Ovary (tissue), 9 donors: Measurements from ENCODE around the gene TPO. TPM values are rescaled to one million over a fixed set of nuclear protein-coding genes. Genes with fewer than 3 reads are reported as not detected.

Experiments used
- DNase-seq, 5 donors: peaks; one replicate each; pipeline ENCODE4 v3.0.0-alpha.2; 2019 to 2020
- H3K27ac ChIP-seq, 2 donors: fragments of 200-600 bp; one replicate each; pipeline versions ENCODE4 v1.5.1 to v1.8.0; 2019 to 2022
- H3K27me3 ChIP-seq: fragments of 200-600 bp; one replicate; pipeline ENCODE4 v1.8.0; 2022
- H3K36me3 ChIP-seq: fragments of 200-600 bp; sonication (generic); one replicate; pipeline ENCODE4 v1.5.1; 2019
- H3K4me1 ChIP-seq: one replicate; pipeline ENCODE4 v1.8.1; 2013; ENCODE audit warnings: mild to moderate bottlenecking, moderate library complexity; ENCODE audit not compliant: insufficient read depth
- H3K4me3 ChIP-seq: fragments of 200-600 bp; sonication (generic); one replicate; pipeline ENCODE4 v1.5.1; 2017
- H3K9me3 ChIP-seq, 2 donors: fragments of 200-600 bp in 1 of 2; sonication (generic) in 1 of 2; one replicate each; pipeline versions ENCODE4 v1.5.1 to v1.8.1; 2013 to 2019; ENCODE audit warnings: mild to moderate bottlenecking in 1 of 2, moderate library complexity in 1 of 2
- EP300 ChIP-seq: sonication (generic); formaldehyde crosslinking; IDR thresholded peaks from one replicate; pipeline ENCODE4 v1.6.1; 2017; ENCODE audit warnings: antibody characterized with exemption
- POLR2A ChIP-seq: fragments of 450-650 bp; IDR thresholded peaks from one replicate; pipeline ENCODE4 v1.6.1; 2017; ENCODE audit warnings: antibody characterized with exemption, mild to moderate bottlenecking, moderate library complexity
- WGBS, 3 donors: extraction: QIAGEN DNeasy Blood & Tissue Kit in 1 of 3; methylation state at CpG; one replicate each; pipeline versions ENCODE4 v1.1.5 to v1.1.7; 2013 to 2017; 5-methylcytosine and 5-hydroxymethylcytosine counted together
- intact Hi-C, 4 donors: fragments of 100-400 bp; cut with DNase I; formaldehyde crosslinking; loops; one replicate each; pipeline versions ENCODE4 v1.11.0 to v1.15.1; 2022 to 2023
- polyA plus RNA-seq, 2 donors: library from polyadenylated mRNA; stranded (reverse); fragments of 200-250 nt in 1 of 2; fragments of 350-450 nt in 1 of 2; fragmentation: Illumina TruSeq in 1 of 2; extraction: RNeasy Lipid Tissue Mini Kit (QIAGEN cat#74804) in 1 of 2; gene quantifications; one replicate each; pipeline ENCODE4 v1.2.3, GENCODE V29; 2013 to 2014
- total RNA-seq, 7 donors: library from RNA; depleted of rRNA in 2 of 7; stranded (reverse); fragments of >200 nt in 2 of 7; fragmentation: NEBNext Ultra II Directional in 3 of 7; extraction: Animal tissue kit (Norgen Biotek cat#: 25700) in 3 of 7; gene quantifications; one replicate each; pipeline versions ENCODE4 v1.1.0 to v1.2.4, GENCODE V29; 2016 to 2023
- TF ChIP-seq, protein P1 (sequence below), 3 donors: fragments of 450-650 bp in 2 of 3; fragments of 200-600 bp in 1 of 3; IDR thresholded peaks; one replicate each; pipeline versions ENCODE4 v1.5.1 to v1.8.0; 2016 to 2022; ENCODE audit warnings: antibody characterized with exemption in 3 of 3, mild to moderate bottlenecking in 1 of 3
- donor health status: DM: no; HTN: no; CAD: no; lungs with moderate emphysema.
- donor health status: DM: no; HTN: no; CAD: no.
- donor health status: Bipolar disorder and iron deficiency.
- donor health status: DM: yes; HTN: yes; CAD: no.
- donor health status: DM: no; HTN: no; CAD: no.
- donor health status: DM: yes; HTN: yes; CAD: no.

TPO gene
- total and polyA plus RNA-seq, 9 donors: 0.18 to 0.46 (median 0.30) TPM; not detected in 4

GRCh38 chr2:1542971-1543370 is 129.7 kb downstream of the TPO start:
- TF ChIP-seq POLR2A (no peak), EP300 (no peak)
- TF ChIP-seq, protein P1, sequence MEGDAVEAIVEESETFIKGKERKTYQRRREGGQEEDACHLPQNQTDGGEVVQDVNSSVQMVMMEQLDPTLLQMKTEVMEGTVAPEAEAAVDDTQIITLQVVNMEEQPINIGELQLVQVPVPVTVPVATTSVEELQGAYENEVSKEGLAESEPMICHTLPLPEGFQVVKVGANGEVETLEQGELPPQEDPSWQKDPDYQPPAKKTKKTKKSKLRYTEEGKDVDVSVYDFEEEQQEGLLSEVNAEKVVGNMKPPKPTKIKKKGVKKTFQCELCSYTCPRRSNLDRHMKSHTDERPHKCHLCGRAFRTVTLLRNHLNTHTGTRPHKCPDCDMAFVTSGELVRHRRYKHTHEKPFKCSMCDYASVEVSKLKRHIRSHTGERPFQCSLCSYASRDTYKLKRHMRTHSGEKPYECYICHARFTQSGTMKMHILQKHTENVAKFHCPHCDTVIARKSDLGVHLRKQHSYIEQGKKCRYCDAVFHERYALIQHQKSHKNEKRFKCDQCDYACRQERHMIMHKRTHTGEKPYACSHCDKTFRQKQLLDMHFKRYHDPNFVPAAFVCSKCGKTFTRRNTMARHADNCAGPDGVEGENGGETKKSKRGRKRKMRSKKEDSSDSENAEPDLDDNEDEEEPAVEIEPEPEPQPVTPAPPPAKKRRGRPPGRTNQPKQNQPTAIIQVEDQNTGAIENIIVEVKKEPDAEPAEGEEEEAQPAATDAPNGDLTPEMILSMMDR (IDR thresholded peaks at IDR 0.05): no peak
- Histone ChIP-seq H3K27ac (no peak overlapping the region), H3K27me3 (no peaks in the 10 kb centered on the region), H3K4me3 (no peak overlapping the region), H3K36me3 (no peaks in the 10 kb centered on the region), H3K9me3 (no peaks in the 10 kb centered on the region), H3K4me1 (no peaks in the 10 kb centered on the region)
- no peak for DNase-seq
- WGBS, 3 donors: 43 to 57% (median 54%) methylated on average over 11 of the region's 11 CpGs
- intact Hi-C loops: loop anchor here in 1 of 4 donors (10.0 kb wide), 1 partner anchor 828 kb away; no protein-coding TSS in a partner anchor

DNA sequence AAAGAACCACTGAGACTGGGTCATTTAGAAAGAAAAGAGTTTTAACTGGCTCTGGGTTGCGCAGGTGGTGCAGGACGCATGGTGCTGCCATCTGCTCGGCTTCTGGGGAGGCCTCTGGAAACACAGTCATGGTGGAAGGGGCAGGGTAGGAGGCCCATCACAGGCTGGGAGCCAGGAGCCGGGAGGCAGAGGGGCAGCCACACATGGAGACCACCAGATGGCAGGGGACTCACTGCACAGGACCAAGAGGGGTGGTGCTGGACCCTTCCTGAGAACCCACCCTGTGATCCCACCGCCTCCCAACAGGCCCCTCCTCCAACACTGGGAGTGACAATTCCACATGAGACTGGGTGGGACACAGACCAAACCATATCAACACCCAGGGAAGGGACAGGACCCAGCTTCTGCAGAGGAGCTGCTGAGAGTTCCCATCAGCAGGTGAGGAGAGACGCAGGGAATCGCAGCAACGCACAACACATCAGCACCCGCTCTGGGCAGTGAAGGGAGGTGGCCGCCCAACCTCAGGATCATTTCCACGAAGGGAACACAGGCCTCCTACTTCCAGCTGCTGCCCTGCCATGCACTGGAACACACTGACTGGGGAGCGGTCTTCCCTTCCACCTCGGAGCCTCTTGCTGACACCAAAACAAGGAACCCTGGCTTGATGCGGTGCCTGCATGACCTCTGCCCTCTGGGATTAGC is 130.7 kb downstream of the TPO start:
- H3K4me1 ChIP-seq: no peaks in the 10 kb centered on the region
- H3K27ac ChIP-seq: no peak overlapping the region
- 87 to 95% (median 90%) methylated on average over 11 to 14 of the region's 14 CpGs for WGBS, 3 donors
- TF ChIP-seq, protein P1 (IDR thresholded peaks at IDR 0.05): no peak
- TF ChIP-seq EP300 (no peak), POLR2A (no peak)
- DNase-seq: no peak
- H3K36me3 ChIP-seq: no peaks in the 10 kb centered on the region
- H3K4me3 ChIP-seq: no peak overlapping the region
- no peaks in the 10 kb centered on the region for H3K9me3 ChIP-seq
- intact Hi-C loops: loop anchor here in 1 of 4 donors (10.0 kb wide), 1 partner anchor 829 kb away; no protein-coding TSS in a partner anchor
- no peaks in the 10 kb centered on the region for H3K27me3 ChIP-seq

DNA sequence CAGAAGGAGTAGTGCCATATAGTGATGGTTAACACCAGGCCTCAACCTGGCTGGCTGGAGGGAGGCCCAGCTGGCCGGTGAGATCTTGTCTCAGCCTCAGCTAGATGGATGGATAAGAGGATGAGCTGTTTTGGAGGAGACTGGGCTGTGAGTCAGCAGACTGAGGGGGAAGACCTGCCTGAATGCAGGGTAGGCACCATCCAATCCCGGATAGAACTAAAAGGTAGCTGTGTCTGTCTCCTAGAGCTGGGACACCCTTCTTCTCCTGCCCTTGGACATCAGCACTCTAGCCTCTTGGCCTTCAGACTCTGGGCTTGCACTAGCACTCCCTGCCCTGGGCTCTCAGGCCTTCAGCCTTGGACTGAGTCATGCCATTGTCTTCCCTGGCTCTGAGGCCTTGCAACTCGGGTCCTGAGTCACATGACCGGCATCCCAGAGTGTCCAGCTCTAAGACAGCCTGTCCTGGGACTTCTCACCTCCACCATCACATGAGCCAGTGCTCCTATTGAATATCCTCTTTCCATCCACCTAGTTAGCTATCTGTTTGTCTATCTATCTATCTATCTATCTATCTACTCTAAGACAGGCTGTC is 131.3 kb downstream of the TPO start:
- H3K9me3 ChIP-seq: no peaks in the 10 kb centered on the region
- intact Hi-C loops: loop anchor here in 2 of 4 donors (5.0 to 10.0 kb wide), 2 partner anchors 592 to 830 kb away; partner anchors contain the start of gene SNTG2 (in 1 of the 2)
- no peak overlapping the region for H3K27ac ChIP-seq
- H3K27me3 ChIP-seq: no peaks in the 10 kb centered on the region
- H3K4me3 ChIP-seq: no peak overlapping the region
- TF ChIP-seq POLR2A (no peak), EP300 (no peak)
- TF ChIP-seq, protein P1 (IDR thresholded peaks at IDR 0.05): no peak
- WGBS, 3 donors: 73 to 80% (median 75%) methylated on average over 4 of the region's 4 CpGs
- no peaks in the 10 kb centered on the region for H3K36me3 ChIP-seq
- no peak for DNase-seq
- no peaks in the 10 kb centered on the region for H3K4me1 ChIP-seq

- DNase-seq: peak; percentile 20 to 71 (median 38)
- intact Hi-C loops: loop anchor here in 2 of 4 donors (5.0 to 10.0 kb wide), 2 partner anchors 594 to 831 kb away; partner anchors contain the start of gene SNTG2 (in 1 of the 2)
Measured at GRCh38 chr2:1546023-1546591, 132.8 kb downstream of the TPO start.

More at GRCh38 chr2:1546023-1546591, 132.8 kb downstream of the TPO start:
- peaks cover 2% of the 10 kb centered on the region for H3K4me1 ChIP-seq
- no peak overlapping the region for H3K4me3 ChIP-seq
- WGBS, 3 donors: 22 to 32% (median 28%) methylated on average over 14 of the region's 14 CpGs
- no peaks in the 10 kb centered on the region for H3K36me3 ChIP-seq
- no peaks in the 10 kb centered on the region for H3K9me3 ChIP-seq
- no peak overlapping the region for H3K27ac ChIP-seq
- H3K27me3 ChIP-seq: no peaks in the 10 kb centered on the region
- TF ChIP-seq, protein P1 (IDR thresholded peaks at IDR 0.05): peak; percentile 48 to 72 (median 66)
- no peak for TF ChIP-seq EP300
